Measurements from ENCODE around the gene ABTB2. TPM values are rescaled to one million over a fixed set of nuclear protein-coding genes. Genes with fewer than 3 reads are reported as not detected.

ABTB2 gene
- polyA plus RNA-seq, 3 donors: 1.1 to 3.2 (median 2.8) TPM

DNA sequence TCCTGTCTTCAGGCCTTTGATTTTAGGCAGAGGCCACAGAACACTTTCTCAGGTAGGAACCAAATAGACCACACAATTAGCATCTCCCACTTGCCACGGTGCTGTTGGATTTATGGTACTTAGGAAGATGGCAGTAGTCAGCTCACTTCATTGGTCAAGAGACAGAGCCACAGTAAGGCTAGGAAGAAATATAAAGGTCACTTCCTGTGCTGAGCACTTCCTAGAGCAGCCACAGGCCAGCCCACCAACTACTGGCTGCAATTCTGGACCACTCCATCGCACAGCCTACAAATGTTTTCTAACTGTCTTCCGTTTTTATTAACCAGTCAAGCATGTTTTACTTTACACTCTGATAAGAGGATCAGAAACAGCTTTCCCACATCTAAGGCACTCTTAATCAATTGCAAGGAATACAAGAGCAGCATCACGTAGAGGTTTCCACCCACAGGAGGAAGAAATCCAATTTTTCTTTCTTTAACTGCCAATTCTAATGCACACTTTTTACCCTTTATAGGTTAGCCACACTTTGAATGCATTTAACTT lies 54.7 kb downstream of the ABTB2 start:
- 84 to 87% (median 86%) methylated on average over 4 of the region's 4 CpGs for WGBS, 3 donors

DNA sequence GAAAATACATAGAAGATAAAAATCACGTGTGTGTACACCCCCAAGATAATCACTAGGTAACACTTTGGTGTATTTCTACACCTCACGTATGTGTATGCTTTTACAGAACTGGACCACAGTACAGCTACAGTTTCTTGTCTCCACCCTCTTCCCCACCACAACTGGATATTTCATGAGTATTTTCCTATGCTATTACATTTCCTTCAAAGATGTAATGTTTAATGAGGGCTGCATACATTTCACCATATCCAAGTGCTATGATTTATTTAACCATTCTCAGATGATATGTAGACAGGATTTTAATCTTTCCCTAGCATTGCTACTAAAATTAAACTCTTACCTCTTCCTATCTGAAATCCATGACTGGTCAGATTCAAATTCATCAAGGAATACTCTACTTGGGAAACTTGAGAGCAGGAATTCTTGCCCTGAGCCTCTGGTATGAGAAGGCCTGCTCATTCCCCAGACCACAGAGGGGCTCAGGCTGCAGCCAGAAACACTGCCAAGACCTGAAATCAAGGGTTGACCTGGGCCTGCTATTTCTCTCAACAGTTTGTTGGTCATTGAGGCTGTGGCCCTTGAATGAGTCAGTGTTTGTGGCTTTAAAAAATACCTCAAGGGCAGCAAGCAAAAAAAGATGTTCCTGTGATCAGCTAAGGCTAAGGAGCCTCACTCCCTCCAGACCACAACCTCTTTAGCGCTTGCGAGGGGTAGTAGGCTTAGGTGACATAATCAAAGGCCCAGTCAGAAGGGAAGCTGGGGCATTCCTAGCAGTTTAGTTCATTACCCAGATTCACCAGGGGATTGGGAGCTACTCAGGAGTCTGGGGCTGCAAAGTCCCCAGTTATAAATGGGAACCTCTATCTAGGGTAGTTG lies 55.5 kb downstream of the ABTB2 start:
- H3K27ac ChIP-seq (ENCODE audit: low read depth, low read length): no peak overlapping the region
- WGBS, 3 donors: 59 to 74% (median 74%) methylated on average over 4 of the region's 4 CpGs

More for the DNA sequence above, 54.7 kb downstream of the ABTB2 start:
- H3K27ac ChIP-seq (ENCODE audit: low read depth, low read length): no peak overlapping the region

DNA sequence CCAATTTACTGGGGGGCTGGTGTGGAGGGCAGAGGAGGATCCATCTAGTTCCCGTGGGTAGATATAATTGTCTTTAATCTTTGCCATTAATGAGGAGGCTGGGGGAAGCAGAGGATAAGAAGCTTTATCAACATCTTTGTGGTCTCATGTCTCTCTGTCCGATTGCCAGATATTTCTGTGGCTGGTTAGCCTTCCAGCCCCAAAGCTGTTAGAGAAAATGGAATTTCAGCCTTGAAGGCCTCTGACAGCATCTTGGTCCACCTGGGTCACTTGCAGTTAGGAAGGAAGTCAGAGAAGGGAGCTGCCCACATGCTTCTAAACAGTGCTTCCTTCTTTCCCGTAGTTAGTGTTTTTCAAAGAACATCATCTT lies 56.9 kb downstream of the ABTB2 start:
- WGBS, 3 donors: 44 to 77% (median 50%) methylated on average over 3 of the region's 3 CpGs
- H3K27ac ChIP-seq (ENCODE audit: low read depth, low read length): no peak overlapping the region

DNA sequence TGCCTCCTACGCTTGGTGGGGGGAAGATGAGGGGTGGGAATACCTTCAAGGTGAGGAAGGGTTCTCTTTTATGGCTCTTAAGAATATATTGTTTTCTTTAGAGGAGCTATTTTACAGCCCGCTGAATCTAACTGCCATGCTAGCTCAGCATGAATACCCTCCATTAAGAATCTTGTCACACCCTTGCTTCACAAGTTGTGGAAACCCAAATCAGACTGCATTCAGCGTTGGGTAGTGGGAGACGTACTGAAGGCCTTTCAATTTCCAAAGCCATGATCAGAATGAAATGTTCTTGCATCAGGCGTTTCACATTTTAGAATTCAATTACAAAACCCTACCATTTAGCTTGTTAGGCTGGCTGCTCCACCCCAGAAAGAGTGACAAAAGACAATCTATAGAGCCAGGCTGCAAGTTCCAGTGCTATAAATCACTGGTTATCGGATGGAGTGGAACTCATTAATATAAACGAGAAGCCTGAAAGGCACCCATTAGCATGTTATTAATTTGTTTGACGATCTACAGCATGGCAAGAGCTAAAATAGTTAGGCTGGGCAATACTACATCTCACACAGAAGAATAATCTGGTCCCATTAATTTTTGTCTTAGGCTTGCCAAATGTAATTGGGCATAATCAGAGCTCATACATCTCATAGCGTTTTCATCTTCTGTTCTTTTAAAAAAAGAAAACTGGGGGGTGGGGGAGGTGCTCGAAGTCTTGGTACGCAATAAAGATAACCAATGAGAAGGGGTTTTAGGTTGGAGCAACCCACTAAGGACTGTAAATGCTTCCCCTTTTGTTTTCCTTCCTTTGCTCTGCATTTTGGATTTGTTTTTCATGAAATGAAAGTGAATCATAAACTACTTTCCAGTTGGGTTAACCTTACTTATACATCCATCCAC lies 57.5 kb downstream of the ABTB2 start:
- WGBS, 3 donors: 74 to 85% (median 80%) methylated on average over 11 of the region's 11 CpGs
- H3K27ac ChIP-seq (ENCODE audit: low read depth, low read length): no peak overlapping the region

DNA sequence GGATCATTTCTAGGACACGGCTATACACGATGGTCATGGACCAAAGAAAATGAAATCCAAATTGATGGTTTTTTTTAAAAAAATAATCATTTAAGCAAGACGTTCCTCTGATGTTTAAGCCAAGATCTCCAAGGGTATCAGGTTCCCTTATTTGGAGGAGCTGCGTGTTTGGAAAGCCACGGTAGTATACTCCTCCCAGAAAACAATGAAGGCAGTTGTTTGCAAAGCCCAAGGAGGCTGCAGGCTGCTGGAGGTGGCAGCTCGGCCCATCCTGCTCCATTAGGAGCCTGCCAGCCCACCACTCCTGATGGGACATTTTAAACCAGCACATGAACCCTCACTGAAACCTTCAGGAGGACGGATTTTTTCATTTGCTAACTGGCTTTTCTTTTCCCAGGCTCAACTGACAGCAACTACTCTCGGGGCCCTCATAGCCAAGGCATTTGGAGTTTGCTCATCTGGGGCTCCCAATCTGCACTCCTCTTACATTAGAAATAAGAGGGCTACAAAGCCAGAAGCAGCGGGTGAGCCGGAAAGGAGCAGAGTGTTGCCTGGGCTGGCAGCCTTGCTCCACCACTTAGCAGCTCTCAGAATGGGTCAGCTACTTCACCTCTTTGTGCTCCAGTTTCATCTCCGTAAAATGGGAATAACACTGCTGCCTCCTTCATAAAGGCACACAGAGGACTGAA lies 58.4 kb downstream of the ABTB2 start:
- H3K27ac ChIP-seq (ENCODE audit: low read depth, low read length): no peak overlapping the region
- 70 to 89% (median 75%) methylated on average over 11 of the region's 11 CpGs for WGBS, 3 donors

DNA sequence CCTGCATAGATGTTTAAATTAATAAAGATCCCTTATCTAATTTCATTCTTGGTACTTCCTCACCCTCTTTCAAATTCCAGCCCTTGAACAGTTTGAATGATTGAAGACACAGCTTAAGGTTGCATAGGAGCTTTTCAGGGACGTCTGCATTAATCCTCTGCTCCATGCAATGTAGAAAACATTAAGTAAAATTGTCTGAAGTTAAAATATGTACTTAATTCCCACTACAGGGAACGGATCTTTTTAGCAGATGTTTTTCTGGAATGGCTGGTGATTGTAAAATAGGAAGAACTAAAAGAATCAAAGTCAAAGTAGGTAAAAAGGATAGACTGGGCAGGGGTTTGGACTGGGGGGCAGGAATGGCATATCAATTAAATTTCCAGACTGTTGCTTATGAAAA lies 58.9 kb downstream of the ABTB2 start:
- no peak overlapping the region for H3K27ac ChIP-seq (ENCODE audit: low read depth, low read length)
- 56 to 89% (median 65%) methylated on average over 2 of the region's 2 CpGs for WGBS, 3 donors

DNA sequence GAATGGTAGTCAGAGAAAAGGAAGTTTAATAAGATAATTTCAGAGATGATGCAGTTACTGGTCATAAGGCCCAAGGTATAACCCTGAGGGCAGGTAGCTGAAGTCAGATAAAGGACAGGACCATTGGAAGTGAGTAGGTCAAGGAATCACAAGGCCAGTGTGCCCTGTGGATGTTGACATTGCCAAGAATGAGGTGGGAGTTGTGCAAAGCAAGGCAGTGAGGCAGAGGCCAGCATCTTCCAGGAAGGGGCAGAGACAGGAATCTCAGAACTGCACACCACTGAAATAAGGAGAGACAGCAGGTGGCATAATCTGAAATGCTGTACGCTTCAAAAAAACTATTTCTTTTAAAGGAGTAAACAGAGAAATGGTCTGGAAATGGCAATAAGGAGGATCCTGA lies 61.4 kb downstream of the ABTB2 start:
- 81 to 96% (median 90%) methylated on average over 1 of the region's 1 CpG for WGBS, 3 donors

DNA sequence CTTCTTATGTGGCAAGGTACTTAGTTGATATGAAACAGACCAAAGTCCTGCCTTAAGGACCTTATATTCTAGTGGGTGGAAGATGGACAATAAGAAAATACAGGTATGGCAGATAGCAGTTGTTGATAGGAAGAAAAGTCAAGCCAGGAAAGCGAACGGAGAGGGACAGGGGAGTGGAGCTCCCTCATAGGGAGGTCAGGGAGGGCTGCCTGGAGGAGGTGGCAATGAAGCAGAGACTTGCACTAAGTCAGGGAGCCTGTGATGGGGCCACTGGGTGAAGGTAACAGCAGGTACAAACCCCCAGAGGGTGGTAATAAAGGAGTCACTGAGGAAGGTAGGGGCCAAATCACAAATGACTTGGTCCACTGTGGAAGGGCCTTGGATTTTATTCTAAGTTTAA lies 65.3 kb downstream of the ABTB2 start:
- H3K27ac ChIP-seq (ENCODE audit: low read depth, low read length): no peak overlapping the region
- WGBS, 3 donors: 45 to 50% (median 46%) methylated on average over 2 of the region's 2 CpGs

More for the DNA sequence above, 61.4 kb downstream of the ABTB2 start:
- H3K27ac ChIP-seq (ENCODE audit: low read depth, low read length): no peak overlapping the region

DNA sequence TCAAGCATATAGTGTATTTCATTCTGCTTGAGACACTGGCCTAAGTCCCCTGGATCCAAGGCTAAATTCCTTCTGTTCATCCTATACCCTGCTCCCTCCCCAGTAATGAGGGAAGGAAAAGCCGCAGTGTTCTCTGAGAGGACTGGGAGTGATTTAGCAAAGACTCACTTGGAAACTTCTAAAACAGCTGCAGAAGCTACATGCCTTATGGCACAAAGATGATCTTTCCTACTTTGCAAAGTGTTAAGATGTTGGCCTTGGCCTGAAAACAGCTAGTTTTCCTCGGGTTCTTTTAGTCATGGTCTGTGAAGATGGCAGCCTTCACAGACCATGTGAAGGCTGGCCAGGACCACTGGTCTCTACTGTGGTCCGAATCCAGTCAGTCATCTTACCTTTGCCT lies 65.7 kb downstream of the ABTB2 start:
- WGBS, 3 donors: 89 to 93% (median 90%) methylated on average over 3 of the region's 3 CpGs
- H3K27ac ChIP-seq (ENCODE audit: low read depth, low read length): no peak overlapping the region

DNA sequence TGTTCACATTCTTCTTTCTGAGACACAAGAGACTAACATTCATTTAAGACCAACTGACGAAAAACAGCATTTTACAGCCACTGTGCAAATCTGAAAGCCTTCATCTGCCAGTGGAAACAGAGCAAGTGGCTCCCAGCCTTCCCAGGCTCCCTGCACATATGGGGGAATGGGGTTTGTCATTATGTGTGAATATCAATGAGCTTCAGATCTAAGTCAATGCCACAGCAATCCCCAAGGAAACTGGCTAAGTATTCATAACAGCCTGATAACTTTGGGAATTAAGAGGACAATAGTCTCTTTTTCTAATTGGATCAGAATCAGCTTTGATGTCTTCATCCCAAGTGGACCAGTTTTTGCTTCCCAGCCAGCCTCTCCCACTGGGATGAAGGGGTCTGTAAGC lies 66.9 kb downstream of the ABTB2 start:
- WGBS, 3 donors: 0% methylated on average over 1 of the region's 1 CpG

DNA sequence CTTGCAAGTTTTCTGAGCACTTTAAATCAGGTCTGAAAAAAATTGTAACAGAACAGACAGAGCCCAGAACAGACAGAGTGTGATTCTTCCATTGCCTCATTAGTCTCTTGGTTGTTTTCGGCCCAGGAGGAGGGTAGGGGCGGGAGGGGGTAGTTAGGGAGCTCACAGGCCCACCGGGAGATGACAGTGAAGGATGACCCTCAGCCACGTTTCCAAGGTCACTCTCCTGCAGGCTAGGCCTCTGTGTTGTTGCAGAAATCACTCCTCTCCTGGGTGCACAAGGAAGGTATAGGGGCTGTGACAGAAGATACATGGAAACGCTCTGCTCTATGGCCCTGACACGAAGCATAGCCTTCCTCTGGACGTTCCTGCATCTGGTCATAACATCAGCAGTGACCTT lies 69.3 kb downstream of the ABTB2 start:
- WGBS, 3 donors: 61 to 71% (median 61%) methylated on average over 7 of the region's 7 CpGs
- H3K27ac ChIP-seq (ENCODE audit: low read depth, low read length): no peak overlapping the region

More for the DNA sequence above, 66.9 kb downstream of the ABTB2 start:
- no peak overlapping the region for H3K27ac ChIP-seq (ENCODE audit: low read depth, low read length)

DNA sequence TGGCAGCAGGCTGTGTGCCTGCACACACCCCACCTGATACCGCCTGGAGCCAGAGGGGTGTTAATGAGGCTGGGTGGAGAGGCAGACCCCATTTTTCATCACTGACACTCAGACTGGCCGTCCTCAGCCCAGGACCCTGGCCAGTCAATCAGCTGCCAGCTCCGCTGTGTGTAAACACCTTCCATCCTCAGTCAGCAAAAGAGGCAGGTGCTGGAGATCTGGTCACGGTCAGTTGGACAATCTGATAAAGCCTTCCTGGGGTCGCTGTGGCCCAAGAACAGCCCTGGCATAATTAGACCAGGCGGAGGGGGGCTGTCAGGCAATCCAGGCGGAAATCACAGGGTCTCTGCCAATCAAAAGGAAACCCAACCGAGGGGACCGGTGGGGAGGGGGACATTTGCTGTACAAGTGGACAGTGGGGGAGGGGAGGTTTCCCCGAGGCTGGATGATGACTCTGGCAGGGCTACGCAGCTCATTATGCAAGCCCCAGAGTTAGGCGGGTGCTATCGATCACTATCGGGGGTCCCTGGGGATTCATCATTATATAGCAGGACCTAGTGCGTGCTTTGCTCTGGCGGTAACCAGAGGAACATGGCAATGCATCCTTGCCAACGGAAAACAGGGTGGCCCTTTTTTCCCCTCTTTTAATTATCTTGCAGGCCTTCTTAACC lies 72.9 kb downstream of the ABTB2 start:
- H3K27ac ChIP-seq (ENCODE audit: low read depth, low read length): no peak overlapping the region
- WGBS, 3 donors: 71 to 84% (median 81%) methylated on average over 17 of the region's 17 CpGs

DNA sequence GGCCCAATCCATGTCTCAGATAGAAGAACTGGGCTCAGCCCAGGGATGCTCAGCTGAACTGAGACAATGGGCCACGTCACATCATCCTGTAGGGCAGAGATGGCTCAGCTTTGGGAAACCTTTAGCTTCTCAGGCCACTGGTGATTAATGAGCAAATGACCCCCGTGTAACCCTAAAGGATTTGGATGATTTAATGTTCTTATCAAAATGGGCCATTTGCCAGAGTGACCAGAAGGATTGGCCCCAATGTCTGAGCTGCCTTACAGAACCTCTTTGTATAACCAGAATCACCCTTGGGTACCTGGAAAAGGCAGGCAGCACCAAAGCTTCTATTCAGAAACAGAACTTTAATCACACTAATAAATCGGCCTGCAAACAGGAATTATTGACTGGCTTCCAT lies 73.7 kb downstream of the ABTB2 start:
- H3K27ac ChIP-seq (ENCODE audit: low read depth, low read length): no peak overlapping the region
- 40 to 75% (median 74%) methylated on average over 3 of the region's 3 CpGs for WGBS, 3 donors

DNA sequence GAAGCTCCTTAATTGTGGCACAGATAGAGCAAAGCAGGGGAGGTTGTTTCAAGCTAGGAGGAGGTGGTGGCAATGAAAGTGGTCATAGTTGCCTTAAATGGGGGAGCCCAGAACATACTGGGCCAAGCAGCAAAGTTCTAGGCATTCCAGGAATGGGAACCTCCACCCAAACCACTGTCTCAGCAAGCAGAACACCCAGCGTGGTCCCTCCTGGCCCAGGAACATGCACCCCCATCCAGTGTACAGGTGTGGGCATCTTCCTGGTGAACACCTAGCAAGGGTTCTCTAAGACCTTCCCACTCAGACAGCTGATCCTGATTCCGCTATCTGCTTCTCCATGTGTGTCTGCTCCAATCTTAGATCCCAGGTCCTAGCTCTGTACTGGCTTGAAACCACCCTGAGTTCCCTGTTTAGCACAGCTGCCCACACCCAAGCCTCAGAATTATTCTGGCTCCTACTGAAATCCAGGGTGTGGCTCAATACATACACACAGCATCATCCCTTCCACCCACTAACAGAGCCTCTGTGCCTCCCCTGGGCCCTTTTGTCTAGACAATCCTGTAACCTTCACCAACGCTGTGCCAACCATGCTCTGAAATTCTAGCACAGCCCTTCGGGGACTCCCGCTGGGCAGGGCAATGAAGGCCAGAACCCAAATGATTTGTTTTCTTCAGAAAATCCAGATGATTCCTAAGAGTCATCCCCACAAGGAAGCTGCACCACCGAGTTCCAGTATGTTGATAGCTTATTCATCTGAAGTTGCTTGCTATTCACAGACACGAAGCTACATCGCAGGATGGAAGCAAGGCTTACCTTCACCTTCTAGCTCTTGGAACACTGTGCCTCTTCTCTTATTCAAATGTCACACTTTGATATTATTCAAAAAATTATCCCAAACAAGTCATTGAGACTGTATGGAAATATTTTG lies 76.6 kb downstream of the ABTB2 start:
- no peak overlapping the region for H3K27ac ChIP-seq (ENCODE audit: low read depth, low read length)

DNA sequence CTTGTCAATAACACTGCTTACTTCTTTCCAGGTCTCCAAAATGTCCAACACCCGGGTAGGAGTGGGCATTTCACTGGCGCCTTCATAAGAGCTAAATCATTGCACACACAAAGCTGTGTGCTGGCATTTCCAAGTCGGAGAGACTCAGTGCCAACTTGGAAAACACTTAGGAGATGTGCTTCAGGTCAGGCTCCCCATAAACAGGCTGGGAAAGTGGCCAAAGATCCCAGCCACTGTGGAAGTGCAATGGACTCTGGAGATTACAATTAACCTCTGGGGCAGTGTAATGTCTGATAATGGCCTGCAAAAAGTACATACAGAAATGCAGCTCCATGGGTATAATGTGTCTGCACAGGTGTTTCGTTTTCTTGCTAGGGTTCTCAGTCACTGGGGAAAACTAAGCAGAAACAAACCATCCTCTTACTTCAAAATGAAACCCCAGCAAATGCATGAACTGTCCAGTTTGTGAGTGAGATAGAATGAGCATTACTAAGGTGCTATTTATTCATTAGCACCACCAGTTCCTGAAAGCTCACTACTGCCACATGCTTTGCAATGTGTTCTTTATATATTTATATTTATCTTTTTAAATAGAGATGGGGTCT lies 79.0 kb downstream of the ABTB2 start:
- H3K27ac ChIP-seq (ENCODE audit: low read depth, low read length): no peak overlapping the region
- 53 to 73% (median 70%) methylated on average over 4 of the region's 4 CpGs for WGBS, 3 donors

More for the DNA sequence above, 76.6 kb downstream of the ABTB2 start:
- WGBS, 3 donors: 77 to 89% (median 82%) methylated on average over 8 of the region's 8 CpGs

DNA sequence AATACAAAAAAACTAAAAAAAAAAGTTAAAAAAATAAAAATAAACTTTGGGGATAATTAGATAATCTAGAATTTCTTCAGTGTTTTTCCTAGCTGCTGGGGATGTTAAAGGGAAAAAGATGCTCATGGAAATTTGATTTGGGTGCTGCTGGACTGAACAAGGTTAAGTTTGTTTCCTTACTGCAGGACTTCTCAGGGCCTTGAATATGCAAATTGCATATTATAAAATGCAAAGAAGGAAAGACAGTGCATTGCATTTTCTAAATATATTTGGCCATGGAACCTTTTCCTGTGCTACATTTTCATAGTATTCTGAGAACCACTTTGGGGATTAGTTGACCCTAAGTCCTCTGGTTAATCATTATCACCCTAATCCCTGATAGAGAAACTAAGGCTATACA lies 79.6 kb downstream of the ABTB2 start:
- no peak overlapping the region for H3K27ac ChIP-seq (ENCODE audit: low read depth, low read length)

DNA sequence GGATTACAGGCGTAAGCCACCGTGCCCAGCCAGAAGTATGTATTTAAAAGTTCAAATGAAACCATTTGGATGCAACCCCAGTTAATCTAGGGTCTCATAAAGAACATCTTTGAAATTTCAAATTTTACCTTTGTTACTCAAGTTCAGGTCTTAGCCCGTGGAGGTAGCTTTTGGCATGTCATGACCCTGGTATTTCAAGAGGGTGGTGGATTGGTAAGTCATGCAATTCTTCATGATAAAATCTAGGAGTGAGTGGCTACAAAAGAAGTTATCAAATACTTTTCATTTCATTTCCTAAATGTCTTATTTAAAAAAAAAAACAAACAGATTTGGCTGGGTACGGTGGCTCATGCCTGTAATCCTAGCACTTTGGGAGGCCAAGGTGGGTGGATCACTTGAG lies 80.6 kb downstream of the ABTB2 start:
- H3K27ac ChIP-seq (ENCODE audit: low read depth, low read length): no peak overlapping the region
- WGBS, 3 donors: 92 to 95% (median 93%) methylated on average over 4 of the region's 4 CpGs
